Measurements from ENCODE around the gene TTBK1.

Gene TTBK1

DNA sequence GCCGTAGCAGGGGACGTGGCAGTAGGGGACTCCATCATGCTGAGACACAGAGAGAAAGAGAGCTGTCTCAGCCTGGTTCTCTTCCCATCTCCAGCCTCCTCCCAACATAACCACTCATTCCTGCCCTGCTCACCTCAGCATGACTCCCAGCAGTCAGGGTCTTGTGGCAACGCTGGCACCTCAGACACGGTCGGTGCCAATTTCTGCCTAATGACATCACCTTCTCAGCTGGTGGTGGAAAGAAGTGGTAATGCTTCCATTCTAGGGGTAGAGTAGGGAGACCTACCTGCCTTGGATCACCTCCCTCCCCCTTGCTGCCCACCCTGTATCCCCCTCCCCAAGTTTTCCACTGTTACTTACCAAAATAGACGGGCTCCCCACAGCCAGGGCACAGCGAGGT is 62.8 kb downstream of the TTBK1 start:
- Histone ChIP-seq H3K9ac (no peak overlapping the region), H3K4me3 (no peak overlapping the region), H3K4me2 (peak overlapping the region in 2 of 11 experiments; percentile 2 to 20; a peak in 1 of 22 replicates), H3K9me3 (replicated peaks in 1 of 11) (peaks cover 0 to 2% (median 0%) of the 10 kb centered on the region in 11 experiments; a peak in 3 of 22 replicates), H3K27me3 (peaks cover 0 to 9% (median 0%) of the 10 kb centered on the region in 11 experiments; a peak in 1 of 22 replicates), H3K27ac (no peak overlapping the region), H4K20me1 (no peaks in the 10 kb centered on the region), H3K4me1 (peaks cover 19 to 50% (median 34%) of the 10 kb centered on the region in 10 experiments), H3K36me3 (no peaks in the 10 kb centered on the region)
- TF ChIP-seq Cebpa-rat (IDR thresholded peaks at IDR 0.05), result no peak

DNA sequence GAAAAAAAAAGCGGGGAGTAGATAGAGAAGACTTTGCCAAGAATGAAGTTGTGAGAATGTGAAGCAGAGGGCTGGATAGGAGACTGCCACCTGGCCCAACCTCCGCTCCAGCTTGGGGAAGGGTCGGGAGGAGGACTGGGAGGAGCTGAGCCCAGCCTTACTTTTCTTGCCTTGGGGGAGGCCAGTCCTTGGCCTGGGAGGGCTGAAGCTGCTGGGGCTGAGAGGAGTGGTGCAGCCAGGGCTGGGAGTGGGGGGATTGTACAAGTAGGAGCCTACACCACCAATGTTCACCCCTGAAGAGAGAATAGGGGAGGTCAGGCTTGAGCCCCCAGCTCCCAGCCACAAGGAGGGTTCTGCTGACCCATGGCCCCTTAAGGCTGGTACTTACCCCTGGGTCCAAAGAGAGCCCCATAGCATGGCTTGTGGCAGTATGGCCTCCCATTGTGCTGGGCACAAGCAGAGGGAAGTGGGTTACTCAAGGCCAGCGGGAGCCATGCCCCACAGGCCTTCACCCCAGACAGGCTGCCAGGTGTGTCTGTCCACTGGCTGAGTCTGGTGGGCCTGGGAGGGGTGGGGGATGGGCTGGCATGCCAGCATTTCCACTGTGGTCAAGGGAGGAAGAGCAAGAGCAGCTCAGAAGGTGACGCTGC is 64.3 kb downstream of the TTBK1 start:
- peak overlapping the region in 5 of 11 experiments; percentile 12 to 66 (median 57); a peak in 4 of 22 replicates for H3K27ac ChIP-seq
- H3K9me3 ChIP-seq (replicated peaks in 1 of 11), result peaks cover 0 to 17% (median 0%) of the 10 kb centered on the region in 11 experiments; a peak in 5 of 22 replicates
- H3K4me3 ChIP-seq, result peak overlapping the region in 4 of 10 experiments; percentile 58 to 71 (median 62); a peak in 6 of 20 replicates
- peak overlapping the region in 5 of 11 experiments; percentile 62 to 69 (median 64); a peak in 5 of 22 replicates for H3K9ac ChIP-seq
- H3K36me3 ChIP-seq, result no peaks in the 10 kb centered on the region
- H3K27me3 ChIP-seq, result peaks cover 0 to 9% (median 0%) of the 10 kb centered on the region in 11 experiments; a peak in 1 of 22 replicates
- no peaks in the 10 kb centered on the region for H4K20me1 ChIP-seq
- TF ChIP-seq Cebpa-rat (IDR thresholded peaks at IDR 0.05), result no peak
- H3K4me2 ChIP-seq, result peak overlapping the region; percentile 83 to 97 (median 91); a peak in 21 of 22 replicates
- H3K4me1 ChIP-seq, result peaks cover 22 to 65% (median 49%) of the 10 kb centered on the region in 10 experiments

DNA sequence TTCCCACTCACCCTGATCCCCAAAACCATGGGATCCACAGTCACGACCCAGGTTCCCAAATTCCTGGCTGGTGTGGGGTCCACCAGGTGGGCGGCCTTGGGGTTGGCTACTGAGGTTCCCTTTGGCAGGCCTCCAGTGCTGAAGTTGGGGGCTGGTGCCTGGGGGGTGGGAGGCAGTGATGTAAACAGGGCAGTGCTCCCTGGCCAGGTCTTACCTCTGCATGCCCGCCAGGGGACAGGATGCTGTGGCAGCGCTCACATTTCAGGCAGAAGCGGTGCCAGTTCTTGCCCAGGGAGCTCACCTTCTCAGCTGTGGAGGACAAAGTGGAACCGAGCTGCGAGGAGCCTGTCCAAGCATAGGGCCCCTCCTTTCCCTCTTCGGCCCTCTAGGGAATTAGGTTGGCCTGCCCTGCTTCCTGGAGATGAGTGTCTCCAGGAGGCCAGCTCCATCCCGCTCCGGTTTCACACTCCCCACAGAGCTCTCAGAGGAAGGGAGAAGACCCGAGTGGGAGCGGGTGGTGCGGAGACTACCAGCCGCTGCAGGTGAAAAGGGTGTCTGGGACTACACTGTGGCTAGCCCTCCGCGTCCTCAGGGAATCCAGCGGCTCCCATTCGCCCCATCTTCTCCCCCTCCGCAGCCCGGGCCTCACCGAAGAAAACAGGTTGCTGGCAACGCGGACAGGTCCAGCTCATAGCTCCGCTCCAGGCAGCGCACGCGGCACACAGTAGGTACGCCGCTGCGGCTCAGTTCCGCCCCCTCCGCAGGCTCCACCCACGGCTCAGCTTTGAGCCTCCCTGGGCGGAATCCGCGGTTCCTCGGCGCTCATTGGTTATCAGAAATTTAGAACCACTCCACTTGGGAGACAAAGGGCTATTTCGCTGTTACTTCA is 65.1 kb downstream of the TTBK1 start, which contains the start of gene CRIP3:
CRIP3 (minus strand) TSS at position 726 of the 889 bp plus-strand sequence; CDS start at position 692, 34 bp downstream.
- Histone ChIP-seq H3K4me2 (peak within 1 kb of the TSS; percentile 83 to 97 (median 91)), H3K36me3 (no peaks in the 10 kb centered on the region), H3K4me1 (peaks cover 30 to 71% (median 57%) of the 10 kb centered on the region in 10 experiments), H3K9ac (peak within 1 kb of the TSS in 10 of 11 experiments; percentile 14 to 73 (median 62); a peak in 18 of 22 replicates), H4K20me1 (no peaks in the 10 kb centered on the region), H3K4me3 (peak within 1 kb of the TSS; percentile 41 to 71 (median 58)), H3K27me3 (peaks cover 0 to 9% (median 0%) of the 10 kb centered on the region in 11 experiments; a peak in 1 of 22 replicates), H3K27ac (peak within 1 kb of the TSS in 8 of 11 experiments; percentile 17 to 66 (median 48); a peak in 14 of 22 replicates), H3K9me3 (replicated peaks in 1 of 11) (peaks cover 0 to 17% (median 0%) of the 10 kb centered on the region in 11 experiments; a peak in 5 of 22 replicates)
- TF ChIP-seq Cebpa-rat (IDR thresholded peaks at IDR 0.05), result no peak

DNA sequence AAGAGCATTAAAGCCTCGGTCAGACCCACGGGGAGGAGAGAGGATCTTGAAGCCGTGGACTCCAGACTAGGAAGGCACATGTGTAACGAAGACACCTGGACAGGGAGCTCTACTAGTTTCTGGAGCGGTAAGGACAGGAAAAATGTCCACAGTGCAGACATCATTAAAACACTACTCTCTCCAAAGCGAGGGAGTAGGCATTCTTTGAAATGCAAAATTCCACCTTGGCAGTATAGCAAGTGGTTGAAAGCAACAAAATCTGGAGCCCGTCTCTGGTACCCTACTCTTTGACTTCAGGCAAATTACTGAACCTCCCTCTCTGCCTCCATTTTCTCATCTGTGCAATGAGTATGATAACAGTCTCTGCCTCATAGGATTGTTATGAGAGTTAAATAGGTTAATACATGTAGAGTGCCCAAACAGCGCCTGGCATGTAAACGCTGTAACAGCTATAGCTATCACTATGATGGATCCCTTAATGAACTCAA is 65.8 kb downstream of the TTBK1 start:
- Histone ChIP-seq H3K36me3 (no peaks in the 10 kb centered on the region), H4K20me1 (no peaks in the 10 kb centered on the region), H3K9me3 (replicated peaks in 1 of 11) (peaks cover 0 to 17% (median 0%) of the 10 kb centered on the region in 11 experiments; a peak in 5 of 22 replicates), H3K27ac (peak overlapping the region in 8 of 11 experiments; percentile 17 to 66 (median 48); a peak in 13 of 22 replicates), H3K4me1 (peaks cover 31 to 77% (median 64%) of the 10 kb centered on the region in 10 experiments), H3K4me3 (peak overlapping the region; percentile 41 to 71 (median 58)), H3K9ac (peak overlapping the region in 10 of 11 experiments; percentile 14 to 73 (median 62); a peak in 18 of 22 replicates), H3K4me2 (peak overlapping the region; percentile 83 to 97 (median 91)), H3K27me3 (peaks cover 0 to 9% (median 0%) of the 10 kb centered on the region in 11 experiments; a peak in 1 of 22 replicates)
- TF ChIP-seq Cebpa-rat (IDR thresholded peaks at IDR 0.05), result no peak

DNA sequence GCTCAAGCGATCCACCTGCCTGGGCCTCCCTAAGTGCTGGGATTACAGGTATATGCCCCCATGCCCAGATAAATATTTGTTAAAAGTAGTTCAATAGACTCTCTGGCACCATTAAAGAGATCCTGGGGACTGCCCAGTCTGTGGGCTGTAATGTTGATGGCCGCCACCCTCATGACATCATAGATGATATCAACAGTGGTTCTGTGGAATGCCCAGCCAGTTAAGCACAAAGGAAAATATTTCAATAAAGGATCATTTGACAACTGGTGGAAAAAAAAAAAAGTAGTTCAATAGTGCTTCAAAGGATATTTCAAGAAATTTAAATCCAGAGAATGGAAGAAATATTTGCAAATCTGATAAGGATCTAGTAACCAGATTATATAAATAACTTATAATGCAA is 66.9 kb downstream of the TTBK1 start:
- Histone ChIP-seq H3K4me1 (peaks cover 31 to 86% (median 69%) of the 10 kb centered on the region in 10 experiments), H3K9ac (no peak overlapping the region), H3K9me3 (replicated peaks in 1 of 11) (peaks cover 0 to 17% (median 0%) of the 10 kb centered on the region in 11 experiments; a peak in 5 of 22 replicates), H3K4me3 (no peak overlapping the region), H3K36me3 (no peaks in the 10 kb centered on the region), H3K27ac (peak overlapping the region in 4 of 11 experiments; percentile 20 to 80 (median 46); a peak in 5 of 22 replicates), H4K20me1 (no peaks in the 10 kb centered on the region), H3K27me3 (peaks cover 0 to 9% (median 0%) of the 10 kb centered on the region in 11 experiments; a peak in 1 of 22 replicates), H3K4me2 (peak overlapping the region in 6 of 11 experiments; percentile 27 to 96 (median 90); a peak in 11 of 22 replicates)
- no peak for TF ChIP-seq Cebpa-rat (IDR thresholded peaks at IDR 0.05)

DNA sequence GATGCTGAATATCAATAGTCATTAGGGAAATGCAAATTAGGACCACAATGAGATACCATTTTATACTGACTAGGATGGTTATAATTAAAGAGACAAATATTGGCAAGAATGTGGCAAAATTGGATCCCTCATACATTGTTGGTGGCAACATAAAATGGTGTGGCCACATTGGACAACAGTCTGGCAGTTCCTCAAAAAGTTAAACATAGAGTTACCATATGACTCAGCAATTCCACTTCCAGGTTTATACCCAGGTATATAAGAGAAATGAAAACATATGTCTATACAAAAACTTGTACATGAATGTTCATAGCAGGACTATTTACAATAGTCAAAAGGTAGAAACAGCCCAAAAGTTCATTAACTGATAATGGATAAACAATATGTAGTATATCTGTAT is 67.3 kb downstream of the TTBK1 start:
- H3K9me3 ChIP-seq (replicated peaks in 1 of 11), result peaks cover 0 to 17% (median 0%) of the 10 kb centered on the region in 11 experiments; a peak in 5 of 22 replicates
- H4K20me1 ChIP-seq, result no peaks in the 10 kb centered on the region
- peak overlapping the region in 6 of 11 experiments; percentile 86 to 96 (median 90); a peak in 9 of 22 replicates for H3K4me2 ChIP-seq
- peak overlapping the region in 3 of 11 experiments; percentile 53 to 82 (median 80); a peak in 6 of 22 replicates for H3K27ac ChIP-seq
- H3K36me3 ChIP-seq, result no peaks in the 10 kb centered on the region
- TF ChIP-seq Cebpa-rat (IDR thresholded peaks at IDR 0.05), result no peak
- peaks cover 31 to 89% (median 70%) of the 10 kb centered on the region in 10 experiments for H3K4me1 ChIP-seq
- no peak overlapping the region for H3K9ac ChIP-seq
- H3K27me3 ChIP-seq, result peaks cover 0 to 9% (median 0%) of the 10 kb centered on the region in 11 experiments; a peak in 1 of 22 replicates
- H3K4me3 ChIP-seq, result no peak overlapping the region

DNA sequence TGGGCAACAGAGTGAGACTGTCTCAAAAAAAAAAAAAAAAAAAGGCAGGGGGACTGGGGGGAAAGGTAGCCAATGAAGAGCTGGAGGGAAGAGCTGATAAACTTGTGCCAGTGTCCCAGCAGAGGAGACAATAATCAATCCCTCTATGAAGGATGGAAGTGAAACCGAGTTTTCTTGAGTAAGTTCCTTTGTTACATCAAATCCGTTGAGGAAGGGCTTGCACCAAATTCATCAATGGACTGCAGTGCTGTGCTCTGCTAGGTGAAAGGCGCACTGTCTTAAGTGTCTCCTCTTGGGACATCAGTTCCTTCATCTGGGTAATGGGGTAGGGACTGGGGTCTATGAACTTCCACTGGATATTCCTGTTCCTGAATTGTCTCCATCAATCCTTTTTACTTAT is 68.4 kb downstream of the TTBK1 start:
- Histone ChIP-seq H3K9ac (peak overlapping the region in 1 of 11 experiments; percentile 73; a peak in 1 of 22 replicates), H3K27ac (peak overlapping the region in 8 of 11 experiments; percentile 69 to 90 (median 80); a peak in 16 of 22 replicates), H3K36me3 (no peaks in the 10 kb centered on the region), H3K4me2 (peak overlapping the region in 9 of 11 experiments; percentile 11 to 96 (median 89); a peak in 16 of 22 replicates), H3K9me3 (replicated peaks in 1 of 11) (peaks cover 0 to 17% (median 0%) of the 10 kb centered on the region in 11 experiments; a peak in 5 of 22 replicates), H3K27me3 (peaks cover 0 to 9% (median 0%) of the 10 kb centered on the region in 11 experiments; a peak in 1 of 22 replicates), H3K4me1 (peaks cover 31 to 95% (median 75%) of the 10 kb centered on the region in 10 experiments), H3K4me3 (no peak overlapping the region), H4K20me1 (no peaks in the 10 kb centered on the region)
- no peak for TF ChIP-seq Cebpa-rat (IDR thresholded peaks at IDR 0.05)

All from BLaER1 treated with 17β-estradiol and CSF1 and Interleukin-3, amounts not matched to agents 10 nM and 100 nM (cell line).